ENCODE results near the gene PKDCC. TPM values are rescaled to one million over a fixed set of nuclear protein-coding genes. Genes with fewer than 3 reads are reported as not detected.
A peak's percentile ranks its signal among the peaks of the same experiment; 100 is the strongest.

The PKDCC gene
- total RNA-seq, 2 experiments from 2014 or later = not detected

DNA sequence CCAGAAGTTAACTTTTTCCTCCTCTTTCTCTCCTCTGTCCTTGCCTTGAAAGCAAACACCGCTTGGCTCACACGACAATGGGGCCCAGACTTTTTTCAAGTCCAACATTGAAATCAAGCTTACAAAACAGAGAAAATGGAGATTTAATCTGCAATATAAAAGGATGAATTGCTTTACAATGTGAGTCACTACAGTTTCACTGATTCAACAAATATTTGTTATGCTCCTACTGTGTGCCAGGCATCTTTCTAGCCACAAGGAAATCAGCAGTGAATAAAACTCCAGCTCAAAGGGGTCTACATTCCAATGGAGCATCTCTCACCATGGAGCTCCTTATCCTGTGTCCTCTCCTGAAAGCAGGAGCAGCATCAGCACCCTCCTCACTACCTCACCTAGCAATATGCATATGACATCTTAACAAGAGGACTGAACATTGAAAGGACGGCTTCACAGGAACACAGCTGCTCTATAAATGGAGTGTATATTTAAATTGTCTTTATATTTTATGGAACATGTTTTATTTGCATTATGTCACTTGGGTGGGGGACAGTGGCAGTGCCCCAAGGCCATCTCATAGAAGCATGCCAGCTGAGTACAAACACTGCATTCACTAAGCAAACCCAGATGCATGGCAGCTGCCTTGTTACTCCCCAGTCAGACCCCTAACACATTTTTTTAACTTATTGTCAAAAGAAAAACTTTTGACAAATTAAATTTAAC lies 39.5 kb downstream of the PKDCC start:
- DNase-seq (no peak), ATAC-seq (no peak)
- Mint-ChIP-seq H3K36me3 (no peaks in the 10 kb centered on the region), H3K4me3 (no peak overlapping the region), H3K27ac (no peak overlapping the region), H3K27me3 (peaks cover 23% of the 10 kb centered on the region), H3K9me3 (ENCODE audit: low read depth) (no peaks in the 10 kb centered on the region), H3K4me1 (peaks cover 10% of the 10 kb centered on the region)
- CTCF ChIA-PET = interaction anchor here (0.7 to 12.2 kb wide), 25 partner anchors 8 to 269 kb away, joined by 3 to 207 read pairs (median 4); no protein-coding TSS in a partner anchor

- CTCF ChIA-PET = interaction anchor here (0.9 to 12.2 kb wide), 17 partner anchors 9 to 269 kb away, joined by 3 to 207 read pairs (median 4); no protein-coding TSS in a partner anchor
- no peak for DNase-seq
- H3K9me3 Mint-ChIP-seq (ENCODE audit: low read depth) = no peaks in the 10 kb centered on the region
- H3K4me3 Mint-ChIP-seq = no peak overlapping the region
- H3K27me3 Mint-ChIP-seq = peaks cover 21% of the 10 kb centered on the region
- H3K4me1 Mint-ChIP-seq = peaks cover 8% of the 10 kb centered on the region
- H3K36me3 Mint-ChIP-seq = no peaks in the 10 kb centered on the region
- no peak overlapping the region for H3K27ac Mint-ChIP-seq
- ATAC-seq = no peak
These were observed 40.0 kb downstream of the PKDCC start for GRCh38 chr2:42087857-42088195.

- DNase-seq = peak; percentile 80
- ATAC-seq = peak; percentile 91
- peaks cover 29% of the 10 kb centered on the region for H3K27me3 Mint-ChIP-seq
- no peak overlapping the region for H3K4me3 Mint-ChIP-seq
- no peaks in the 10 kb centered on the region for H3K36me3 Mint-ChIP-seq
- CTCF ChIA-PET = interaction anchor here (0.7 to 12.2 kb wide), 12 partner anchors 7 to 270 kb away, joined by 3 to 207 read pairs (median 4); no protein-coding TSS in a partner anchor
- H3K27ac Mint-ChIP-seq = no peak overlapping the region
- peaks cover 6% of the 10 kb centered on the region for H3K4me1 Mint-ChIP-seq
- H3K9me3 Mint-ChIP-seq (ENCODE audit: low read depth) = no peaks in the 10 kb centered on the region
These were observed 41.6 kb downstream of the PKDCC start for GRCh38 chr2:42089340-42089925.

DNA sequence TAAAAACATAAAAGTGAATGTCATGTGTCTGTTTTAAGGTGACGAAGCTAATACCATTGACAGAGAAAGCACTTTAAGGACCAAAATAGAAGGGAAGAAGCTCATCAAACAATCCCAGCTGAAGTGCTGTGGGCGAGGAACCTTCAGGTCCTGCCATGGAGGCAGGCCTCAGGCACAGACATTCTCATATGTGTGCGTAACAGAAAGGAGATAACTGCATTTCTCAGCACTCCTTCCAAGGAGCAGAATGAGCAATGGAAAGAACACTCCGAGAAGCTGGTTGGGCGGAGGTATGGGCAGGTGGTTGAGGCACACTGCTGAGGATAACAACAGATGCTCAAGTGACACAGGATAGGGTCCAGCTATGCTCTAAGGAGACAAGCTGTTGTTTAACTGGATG lies 42.4 kb downstream of the PKDCC start:
- CTCF ChIA-PET = interaction anchor here (0.5 to 12.2 kb wide), 14 partner anchors 8 to 272 kb away, joined by 3 to 207 read pairs (median 4); no protein-coding TSS in a partner anchor
- ATAC-seq (no peak), DNase-seq (no peak)
- H3K36me3 Mint-ChIP-seq = no peaks in the 10 kb centered on the region
- no peak overlapping the region for H3K27ac Mint-ChIP-seq
- H3K4me1 Mint-ChIP-seq = peaks cover 6% of the 10 kb centered on the region
- H3K9me3 Mint-ChIP-seq (ENCODE audit: low read depth) = no peaks in the 10 kb centered on the region
- peaks cover 29% of the 10 kb centered on the region for H3K27me3 Mint-ChIP-seq
- H3K4me3 Mint-ChIP-seq = no peak overlapping the region

- no peak for ATAC-seq
- CTCF ChIA-PET = interaction anchor here (0.8 to 12.2 kb wide), 9 partner anchors 12 to 250 kb away, joined by 3 to 207 read pairs (median 4); no protein-coding TSS in a partner anchor
- no peak overlapping the region for H3K27ac Mint-ChIP-seq
- peaks cover 4% of the 10 kb centered on the region for H3K4me1 Mint-ChIP-seq
- H3K4me3 Mint-ChIP-seq = no peak overlapping the region
- no peaks in the 10 kb centered on the region for H3K9me3 Mint-ChIP-seq (ENCODE audit: low read depth)
- no peaks in the 10 kb centered on the region for H3K36me3 Mint-ChIP-seq
- peaks cover 27% of the 10 kb centered on the region for H3K27me3 Mint-ChIP-seq
- DNase-seq = no peak
These were observed 43.9 kb downstream of the PKDCC start for GRCh38 chr2:42091671-42092070.

DNA sequence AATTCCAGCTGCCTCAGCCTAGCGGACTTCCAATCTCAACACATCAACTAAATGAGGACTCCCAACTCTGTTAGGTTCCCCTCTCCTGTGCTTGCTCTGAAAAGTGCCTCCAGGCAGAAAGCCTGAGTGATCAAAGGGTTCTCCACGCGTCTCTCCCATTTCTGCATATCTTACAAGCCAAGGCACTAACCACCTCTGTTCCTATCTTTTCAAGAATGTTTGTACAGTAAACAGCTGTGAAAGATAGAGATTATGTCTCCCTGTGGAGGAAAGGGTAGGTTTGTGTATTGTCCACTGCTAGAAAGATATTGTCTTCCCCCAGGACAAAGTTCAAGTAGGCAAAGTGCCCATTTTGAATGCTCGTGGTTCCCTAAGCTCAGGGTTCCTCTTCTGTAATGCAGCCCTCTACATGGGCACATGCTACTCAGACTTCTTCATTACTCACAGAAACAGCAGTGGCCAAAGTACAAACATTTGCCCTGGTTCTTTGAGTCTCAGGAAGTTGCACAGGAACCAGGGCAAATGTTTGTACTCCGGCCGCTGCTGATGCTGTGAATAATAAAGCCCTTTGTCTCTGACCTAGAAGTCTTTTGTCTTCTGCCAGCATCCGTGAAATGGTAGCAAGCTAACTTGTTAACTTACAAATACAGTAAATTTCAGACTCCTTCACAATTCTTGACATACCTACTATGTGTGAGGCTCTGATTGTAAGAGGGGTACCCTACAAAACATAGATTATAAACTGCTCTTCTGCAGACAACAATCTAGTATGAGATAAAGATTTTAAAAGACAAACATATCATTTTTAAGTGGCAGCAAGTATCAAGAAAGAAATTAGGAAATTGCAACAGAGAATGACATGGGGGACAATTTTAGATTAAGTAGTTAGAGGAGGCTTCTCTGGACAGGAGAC lies 44.5 kb downstream of the PKDCC start:
- CTCF ChIA-PET = interaction anchor here (1.0 to 12.2 kb wide), 6 partner anchors 40 to 251 kb away, joined by 3 to 207 read pairs (median 10); no protein-coding TSS in a partner anchor
- ATAC-seq = no peak
- Mint-ChIP-seq H3K27ac (no peak overlapping the region), H3K4me1 (peaks cover 2% of the 10 kb centered on the region), H3K4me3 (no peak overlapping the region), H3K9me3 (ENCODE audit: low read depth) (no peaks in the 10 kb centered on the region), H3K36me3 (no peaks in the 10 kb centered on the region), H3K27me3 (peaks cover 22% of the 10 kb centered on the region)
- no peak for DNase-seq

- Mint-ChIP-seq H3K4me1 (peaks cover 12% of the 10 kb centered on the region), H3K36me3 (peaks cover under 1% of the 10 kb centered on the region), H3K9me3 (ENCODE audit: low read depth) (no peaks in the 10 kb centered on the region), H3K27ac (no peak overlapping the region), H3K4me3 (no peak overlapping the region), H3K27me3 (peaks cover 20% of the 10 kb centered on the region)
- DNase-seq (no peak), ATAC-seq (no peak)
- CTCF ChIA-PET = interaction anchor here (1.0 to 4.7 kb wide), 12 partner anchors 25 to 253 kb away, joined by 3 to 25 read pairs (median 4); no protein-coding TSS in a partner anchor
These were observed 46.3 kb downstream of the PKDCC start for GRCh38 chr2:42094114-42094513.

- H3K36me3 Mint-ChIP-seq = peaks cover 14% of the 10 kb centered on the region
- ATAC-seq (peak; percentile 69), DNase-seq (peak; percentile 80)
- H3K4me3 Mint-ChIP-seq = no peak overlapping the region
- H3K9me3 Mint-ChIP-seq (ENCODE audit: low read depth) = peaks cover 2% of the 10 kb centered on the region
- H3K4me1 Mint-ChIP-seq = peaks cover 28% of the 10 kb centered on the region
- no peak overlapping the region for H3K27ac Mint-ChIP-seq
- peaks cover 17% of the 10 kb centered on the region for H3K27me3 Mint-ChIP-seq
- CTCF ChIA-PET = interaction anchor here (0.8 to 4.7 kb wide), 26 partner anchors 8 to 266 kb away, joined by 3 to 25 read pairs (median 6); partner anchors contain the start of gene COX7A2L
These were observed 48.1 kb downstream of the PKDCC start for GRCh38 chr2:42095923-42096408.

DNA sequence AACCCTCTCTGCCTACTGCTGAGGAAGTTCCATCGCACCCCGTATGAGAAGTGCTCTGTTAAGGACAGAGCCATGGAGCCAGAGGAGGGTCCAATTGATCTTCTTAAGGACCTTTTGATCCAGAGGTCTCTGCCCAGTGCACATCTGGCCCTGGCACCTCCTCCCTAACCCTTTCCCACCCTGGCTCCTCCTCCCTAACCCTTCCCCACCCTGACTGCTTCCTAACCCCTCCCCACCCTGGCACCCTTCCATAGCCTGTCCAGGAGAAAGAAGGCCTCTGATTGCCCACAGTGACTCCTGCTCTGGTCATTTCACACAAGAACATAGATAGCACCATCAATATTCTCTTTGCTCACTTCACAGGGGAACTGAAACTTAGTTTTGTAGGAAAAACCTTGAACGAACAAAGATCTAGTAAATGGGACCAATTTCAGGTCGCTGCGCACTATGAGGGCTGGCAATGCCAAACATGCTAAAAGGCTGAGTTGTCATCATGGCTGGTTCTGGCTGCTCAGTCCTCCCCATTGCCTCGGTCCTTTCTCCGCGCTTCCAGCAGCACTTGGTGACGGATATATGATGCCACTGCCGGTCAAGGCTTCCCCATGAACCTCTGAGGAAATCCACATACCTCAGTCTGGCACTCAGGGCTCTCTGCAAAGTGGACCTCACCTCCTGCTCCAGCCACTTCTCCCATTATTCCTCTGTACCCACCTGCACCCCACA lies 49.2 kb downstream of the PKDCC start:
- H3K27me3 Mint-ChIP-seq = peaks cover 13% of the 10 kb centered on the region
- CTCF ChIA-PET = interaction anchor here (0.6 to 4.7 kb wide), 18 partner anchors 8 to 264 kb away, joined by 3 to 25 read pairs (median 6); partner anchors contain the start of gene COX7A2L
- H3K27ac Mint-ChIP-seq = no peak overlapping the region
- H3K4me3 Mint-ChIP-seq = no peak overlapping the region
- peaks cover 14% of the 10 kb centered on the region for H3K36me3 Mint-ChIP-seq
- ATAC-seq (no peak), DNase-seq (peak; percentile 25)
- peaks cover 34% of the 10 kb centered on the region for H3K4me1 Mint-ChIP-seq
- H3K9me3 Mint-ChIP-seq (ENCODE audit: low read depth) = peaks cover 2% of the 10 kb centered on the region

DNA sequence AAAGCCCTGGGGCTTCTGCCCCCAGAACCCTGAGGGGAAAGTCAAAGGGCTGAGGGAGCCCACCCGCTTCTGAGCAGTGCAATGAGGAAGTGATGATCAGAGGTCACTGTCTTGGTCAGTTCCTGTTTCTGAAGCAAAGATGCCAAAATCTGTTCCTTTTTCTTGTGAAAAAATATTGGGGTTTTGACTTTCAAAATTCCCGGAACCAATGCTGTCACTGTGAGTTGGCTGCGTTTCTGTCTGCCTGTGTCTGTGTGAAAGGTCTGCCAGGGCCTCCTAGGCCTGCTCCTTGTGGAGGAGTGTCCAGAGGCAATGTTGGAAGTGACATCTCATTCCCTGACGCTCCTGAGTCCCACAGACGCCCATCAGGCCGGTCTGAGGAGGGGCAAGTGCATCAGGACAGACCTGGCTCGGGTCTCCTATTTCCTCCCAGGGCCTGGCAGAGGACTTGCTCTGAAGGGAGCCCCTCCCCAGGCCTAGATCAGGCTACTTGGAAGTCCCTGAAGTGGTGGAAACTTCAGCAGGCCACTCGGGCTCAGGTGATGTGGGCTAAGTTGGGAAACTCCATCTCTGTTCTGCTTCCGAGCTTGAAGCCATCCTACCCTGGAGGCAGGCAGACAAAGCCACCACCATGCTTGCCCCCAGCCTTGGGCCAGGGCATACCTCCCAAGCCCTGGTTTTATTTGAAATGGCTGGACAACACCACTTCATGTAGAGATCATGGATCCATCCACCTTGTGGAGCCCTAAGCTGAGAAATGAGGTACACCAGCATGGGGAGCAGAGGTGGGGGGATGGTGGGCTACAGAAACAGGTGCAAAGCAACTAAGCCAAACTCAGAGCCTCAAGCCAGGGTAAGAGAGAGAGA lies 51.0 kb downstream of the PKDCC start:
- ATAC-seq = no peak
- Mint-ChIP-seq H3K9me3 (ENCODE audit: low read depth) (peaks cover 2% of the 10 kb centered on the region), H3K36me3 (peaks cover 14% of the 10 kb centered on the region), H3K27ac (peak overlapping the region; percentile 75), H3K4me3 (no peak overlapping the region), H3K4me1 (peaks cover 48% of the 10 kb centered on the region), H3K27me3 (peaks cover 6% of the 10 kb centered on the region)
- no peak for DNase-seq
- CTCF ChIA-PET = interaction anchor here (0.7 to 4.7 kb wide), 8 partner anchors 8 to 230 kb away, joined by 3 to 25 read pairs (median 6); no protein-coding TSS in a partner anchor

- H3K4me3 Mint-ChIP-seq = no peak overlapping the region
- H3K9me3 Mint-ChIP-seq (ENCODE audit: low read depth) = peaks cover 2% of the 10 kb centered on the region
- peaks cover 14% of the 10 kb centered on the region for H3K36me3 Mint-ChIP-seq
- DNase-seq (no peak), ATAC-seq (no peak)
- H3K27me3 Mint-ChIP-seq = no peaks in the 10 kb centered on the region
- peaks cover 56% of the 10 kb centered on the region for H3K4me1 Mint-ChIP-seq
- CTCF ChIA-PET = interaction anchor here (0.7 to 2.4 kb wide), 8 partner anchors 9 to 229 kb away, joined by 3 to 12 read pairs (median 4); no protein-coding TSS in a partner anchor
- peak overlapping the region; percentile 75 for H3K27ac Mint-ChIP-seq
These were observed 51.8 kb downstream of the PKDCC start for GRCh38 chr2:42099438-42100173.
